Thoracic aorta (tissue), 2 donors: ENCODE data around the gene ACTL8. TPM values are rescaled to one million over a fixed set of nuclear protein-coding genes. Genes with fewer than 3 reads are reported as not detected.

Experiments
- ATAC-seq: fragments of 150-250 bp; one replicate; pipeline ENCODE4 v1.8.0; 2017; ENCODE audit warnings: low read depth; ENCODE audit not compliant: insufficient number of reproducible peaks, low FRiP score
- DNase-seq: peaks from one replicate; pipeline ENCODE4 v3.0.0-alpha.2; 2020; ENCODE audit warnings: low spot score
- H3K27ac ChIP-seq, 2 donors: fragments of 200-600 bp; sonication (generic); 1 replicate in 1 of 2; 2 replicates in 1 of 2; pipeline ENCODE4 v1.5.1; 2016; ENCODE audit warnings: mild to moderate bottlenecking in 2 of 2, moderate library complexity in 2 of 2
- H3K27me3 ChIP-seq: fragments of 200-600 bp; sonication (generic); replicated peaks from 2 replicates; pipeline ENCODE4 v1.6.0; 2016; ENCODE audit warnings: mild to moderate bottlenecking; ENCODE audit not compliant: insufficient read depth
- H3K36me3 ChIP-seq: fragments of 200-600 bp; sonication (generic); one replicate; pipeline ENCODE4 v1.5.1; 2016
- H3K4me1 ChIP-seq, 2 donors: fragments of 200-600 bp; sonication (generic); 1 replicate in 1 of 2; 2 replicates in 1 of 2; pipeline versions ENCODE4 v1.5.1 to v1.6.0; 2016; ENCODE audit warnings: low read depth in 2 of 2, mild to moderate bottlenecking in 1 of 2; ENCODE audit not compliant: control insufficient read depth in 1 of 2
- H3K4me3 ChIP-seq: fragments of 200-600 bp; sonication (generic); 2 replicates; pipeline ENCODE4 v1.5.1; 2016; ENCODE audit warnings: mild to moderate bottlenecking
- H3K9me3 ChIP-seq: fragments of 200-600 bp; sonication (generic); 2 replicates; pipeline ENCODE4 v1.5.1; 2016
- total RNA-seq, 2 donors: library from RNA; depleted of rRNA; stranded (reverse); fragments of >200 nt; gene quantifications; one replicate each; pipeline versions ENCODE4 v1.1.0 to v1.2.3, GENCODE V29; 2016
- TF ChIP-seq, protein P1 (sequence below): fragments of 200-600 bp; sonication (generic); IDR thresholded peaks from one replicate; pipeline ENCODE4 v1.5.1; 2019; ENCODE audit warnings: antibody characterized with exemption

Gene ACTL8
- total RNA-seq, 2 donors from 2014 or later, result not detected

DNA sequence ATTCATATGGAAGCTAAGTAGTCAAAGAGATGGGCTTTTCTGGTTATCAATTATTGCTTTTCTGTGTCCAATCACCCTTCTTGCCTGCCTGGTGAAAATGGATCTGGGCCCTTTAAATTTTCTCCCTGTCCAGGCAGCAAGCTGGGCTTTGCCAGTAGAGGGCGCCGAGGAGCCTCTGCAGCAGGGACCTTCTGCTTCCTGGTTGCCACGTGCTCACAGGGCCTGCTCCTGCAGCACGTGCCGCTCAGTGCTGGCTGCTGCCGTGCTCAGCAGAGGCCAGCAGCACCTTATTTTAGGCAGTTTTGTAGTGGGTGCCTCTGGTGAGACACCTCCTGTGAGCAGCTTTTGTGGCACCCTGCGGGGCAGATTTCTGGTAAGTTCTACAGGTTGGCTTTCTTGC is 4.0 kb downstream of the ACTL8 start:
- H3K27ac ChIP-seq, result no peak overlapping the region
- H3K27me3 ChIP-seq, result no peaks in the 10 kb centered on the region
- no peak overlapping the region for H3K4me3 ChIP-seq
- no peaks in the 10 kb centered on the region for H3K36me3 ChIP-seq
- no peak for DNase-seq
- TF ChIP-seq, protein P1, sequence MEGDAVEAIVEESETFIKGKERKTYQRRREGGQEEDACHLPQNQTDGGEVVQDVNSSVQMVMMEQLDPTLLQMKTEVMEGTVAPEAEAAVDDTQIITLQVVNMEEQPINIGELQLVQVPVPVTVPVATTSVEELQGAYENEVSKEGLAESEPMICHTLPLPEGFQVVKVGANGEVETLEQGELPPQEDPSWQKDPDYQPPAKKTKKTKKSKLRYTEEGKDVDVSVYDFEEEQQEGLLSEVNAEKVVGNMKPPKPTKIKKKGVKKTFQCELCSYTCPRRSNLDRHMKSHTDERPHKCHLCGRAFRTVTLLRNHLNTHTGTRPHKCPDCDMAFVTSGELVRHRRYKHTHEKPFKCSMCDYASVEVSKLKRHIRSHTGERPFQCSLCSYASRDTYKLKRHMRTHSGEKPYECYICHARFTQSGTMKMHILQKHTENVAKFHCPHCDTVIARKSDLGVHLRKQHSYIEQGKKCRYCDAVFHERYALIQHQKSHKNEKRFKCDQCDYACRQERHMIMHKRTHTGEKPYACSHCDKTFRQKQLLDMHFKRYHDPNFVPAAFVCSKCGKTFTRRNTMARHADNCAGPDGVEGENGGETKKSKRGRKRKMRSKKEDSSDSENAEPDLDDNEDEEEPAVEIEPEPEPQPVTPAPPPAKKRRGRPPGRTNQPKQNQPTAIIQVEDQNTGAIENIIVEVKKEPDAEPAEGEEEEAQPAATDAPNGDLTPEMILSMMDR, result no peak
- H3K9me3 ChIP-seq, result peaks cover 41% of the 10 kb centered on the region
- no peak for ATAC-seq
- no peaks in the 10 kb centered on the region for H3K4me1 ChIP-seq

DNA sequence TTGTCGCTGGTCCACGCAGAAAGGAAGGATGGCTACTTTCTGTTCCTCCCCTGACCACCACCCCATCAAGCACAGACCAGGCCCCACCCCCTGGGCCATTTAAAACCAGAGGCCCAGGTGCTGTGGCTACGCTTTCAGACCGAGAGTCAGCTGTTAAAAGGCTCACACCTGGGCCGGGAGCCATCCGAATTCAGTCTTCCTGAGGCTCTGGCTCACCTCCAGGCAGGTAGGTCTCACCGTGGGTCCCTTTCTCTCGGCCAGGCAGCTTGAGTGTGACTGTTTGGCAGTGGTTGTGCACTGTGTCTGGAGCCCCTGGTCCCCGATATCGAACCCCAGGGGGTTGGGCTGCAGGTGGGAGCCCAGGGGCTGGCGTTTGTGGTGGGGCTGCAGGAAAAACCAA is 7.2 kb downstream of the ACTL8 start:
- DNase-seq (no peak), ATAC-seq (no peak)
- no peak overlapping the region for H3K27ac ChIP-seq
- H3K4me3 ChIP-seq, result no peak overlapping the region
- no peaks in the 10 kb centered on the region for H3K36me3 ChIP-seq
- no peaks in the 10 kb centered on the region for H3K27me3 ChIP-seq
- peaks cover 23% of the 10 kb centered on the region for H3K9me3 ChIP-seq
- TF ChIP-seq, protein P1, result no peak
- H3K4me1 ChIP-seq, result no peaks in the 10 kb centered on the region

DNA sequence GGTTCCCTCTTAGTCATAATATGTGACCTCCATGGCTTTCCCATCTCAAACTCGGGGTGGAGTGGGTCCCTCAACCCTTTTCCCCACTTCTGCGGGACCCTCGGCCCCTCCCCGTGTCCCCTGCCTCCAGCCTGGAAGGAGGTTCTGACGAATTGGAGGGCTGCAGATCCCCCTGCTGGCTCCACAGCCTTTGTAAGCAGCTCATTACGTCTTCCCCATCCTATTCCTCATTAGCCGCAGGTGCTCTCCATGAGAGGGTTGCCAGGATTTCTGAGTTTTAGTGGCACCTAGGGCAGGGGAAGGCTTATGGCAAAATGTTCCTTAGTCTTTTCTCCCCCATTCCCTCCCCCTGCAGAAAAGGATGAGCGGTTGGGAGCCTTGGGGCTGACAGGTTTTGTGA is 8.3 kb downstream of the ACTL8 start:
- DNase-seq, result no peak
- Histone ChIP-seq H3K36me3 (no peaks in the 10 kb centered on the region), H3K9me3 (peaks cover 17% of the 10 kb centered on the region), H3K27ac (no peak overlapping the region), H3K4me1 (no peaks in the 10 kb centered on the region), H3K4me3 (no peak overlapping the region), H3K27me3 (no peaks in the 10 kb centered on the region)
- no peak for ATAC-seq
- TF ChIP-seq, protein P1, result no peak

DNA sequence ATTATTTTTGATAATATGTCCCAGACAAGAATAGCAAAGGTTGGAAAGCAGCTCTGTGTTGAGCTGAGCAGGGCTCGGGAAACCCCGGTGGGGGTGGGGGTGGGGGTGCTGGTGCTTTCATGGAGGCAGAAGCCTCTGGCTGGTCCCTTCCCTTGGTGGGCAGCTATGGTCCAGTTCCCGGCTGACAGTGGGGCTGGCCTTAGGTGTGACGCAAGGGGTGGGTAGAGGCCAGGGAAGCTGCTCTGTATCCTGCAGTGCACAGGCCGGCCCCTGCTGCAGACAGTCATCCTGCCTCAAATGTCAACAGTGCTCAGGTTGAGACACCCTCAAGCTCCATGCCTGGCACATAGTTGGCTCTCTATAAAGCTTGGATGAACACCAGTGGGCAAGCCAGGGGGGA is 8.9 kb downstream of the ACTL8 start:
- peaks cover 13% of the 10 kb centered on the region for H3K9me3 ChIP-seq
- H3K4me1 ChIP-seq, result no peaks in the 10 kb centered on the region
- DNase-seq (no peak), ATAC-seq (no peak)
- no peaks in the 10 kb centered on the region for H3K36me3 ChIP-seq
- TF ChIP-seq, protein P1, result no peak
- H3K4me3 ChIP-seq, result no peak overlapping the region
- H3K27ac ChIP-seq, result no peak overlapping the region
- no peaks in the 10 kb centered on the region for H3K27me3 ChIP-seq

DNA sequence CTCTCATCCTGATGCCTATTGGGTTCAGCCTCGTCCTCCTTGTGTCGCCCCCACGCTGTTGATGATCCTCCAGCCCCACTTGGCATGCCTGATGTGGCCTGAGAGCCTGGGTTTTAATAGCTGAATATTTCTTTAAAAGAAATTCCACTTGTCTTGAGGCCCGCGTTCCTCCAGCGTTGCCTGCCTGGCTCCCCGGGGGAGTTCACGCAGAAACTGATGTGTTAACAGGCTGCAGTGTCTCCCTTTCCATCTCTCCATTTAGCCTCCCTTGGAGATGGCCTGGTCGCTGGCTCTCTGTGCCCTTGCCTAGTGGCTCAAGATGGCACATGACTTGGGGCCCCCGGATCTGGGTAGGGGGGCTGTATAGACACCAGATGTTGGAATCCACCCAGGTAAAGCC is 9.5 kb downstream of the ACTL8 start:
- Histone ChIP-seq H3K9me3 (peaks cover 7% of the 10 kb centered on the region), H3K4me3 (no peak overlapping the region), H3K27ac (no peak overlapping the region), H3K27me3 (no peaks in the 10 kb centered on the region), H3K4me1 (no peaks in the 10 kb centered on the region), H3K36me3 (no peaks in the 10 kb centered on the region)
- ATAC-seq, result no peak
- TF ChIP-seq, protein P1, result no peak
- no peak for DNase-seq
